GM19452 (cell line): Measurements from ENCODE around the gene OR1C1.
"Not testable (repeated sequence)": the region's sequence is repeated elsewhere in the genome, so short reads cannot be mapped to it uniquely, and the experiment has no call there.

Experiments
- ATAC-seq: cut with Tn5 transposase; IDR thresholded peaks from one replicate; pipeline ENCODE4 v1.9.1; 2021; ENCODE audit not compliant: unreplicated experiment

OR1C1 gene, protein sequence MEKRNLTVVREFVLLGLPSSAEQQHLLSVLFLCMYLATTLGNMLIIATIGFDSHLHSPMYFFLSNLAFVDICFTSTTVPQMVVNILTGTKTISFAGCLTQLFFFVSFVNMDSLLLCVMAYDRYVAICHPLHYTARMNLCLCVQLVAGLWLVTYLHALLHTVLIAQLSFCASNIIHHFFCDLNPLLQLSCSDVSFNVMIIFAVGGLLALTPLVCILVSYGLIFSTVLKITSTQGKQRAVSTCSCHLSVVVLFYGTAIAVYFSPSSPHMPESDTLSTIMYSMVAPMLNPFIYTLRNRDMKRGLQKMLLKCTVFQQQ

DNA sequence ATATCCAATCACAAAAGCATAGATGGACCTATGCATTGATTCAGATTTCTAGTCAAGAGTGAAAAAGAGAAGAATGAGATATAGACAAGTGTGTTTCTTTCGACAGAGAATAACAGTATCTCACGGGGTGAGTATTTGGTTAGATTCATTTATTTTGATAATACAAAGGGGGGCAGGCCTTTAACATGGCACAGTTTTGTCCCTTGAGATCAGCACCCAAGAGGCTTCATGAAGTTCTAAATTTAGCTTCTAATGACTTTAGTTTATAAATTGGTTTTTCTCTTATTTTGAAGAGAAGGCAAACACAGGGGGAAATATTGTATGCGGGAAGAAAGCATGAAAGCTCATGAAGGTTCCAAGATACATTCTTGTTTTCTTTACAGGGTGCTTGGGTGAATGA, at the start of gene OR1C1:
Gene OR1C1 (minus strand): TSS at position 101 of the 400 bp plus-strand sequence. CDS start 2,150 bp downstream, outside the sequence.
- ATAC-seq = no peak

DNA sequence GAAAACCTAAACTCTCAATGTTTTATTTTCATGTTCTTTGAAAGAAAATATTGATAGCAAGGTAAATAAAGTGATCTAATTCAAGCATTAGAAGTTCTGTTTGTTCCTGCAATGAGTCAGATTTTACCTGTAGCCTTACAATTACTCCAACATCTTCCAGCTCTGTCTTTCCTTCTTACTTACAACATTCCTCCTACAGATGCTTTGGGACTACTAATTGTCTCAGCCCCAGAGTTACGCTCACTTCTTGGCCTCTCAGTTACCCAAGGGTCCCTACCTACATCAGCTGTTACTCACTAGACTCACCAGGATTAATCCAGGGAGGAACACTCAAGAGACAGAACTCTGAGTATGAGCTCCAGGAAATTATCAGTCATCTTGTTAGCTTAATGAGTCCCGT, 37.2 kb upstream of the OR1C1 start:
- no peak for ATAC-seq

DNA sequence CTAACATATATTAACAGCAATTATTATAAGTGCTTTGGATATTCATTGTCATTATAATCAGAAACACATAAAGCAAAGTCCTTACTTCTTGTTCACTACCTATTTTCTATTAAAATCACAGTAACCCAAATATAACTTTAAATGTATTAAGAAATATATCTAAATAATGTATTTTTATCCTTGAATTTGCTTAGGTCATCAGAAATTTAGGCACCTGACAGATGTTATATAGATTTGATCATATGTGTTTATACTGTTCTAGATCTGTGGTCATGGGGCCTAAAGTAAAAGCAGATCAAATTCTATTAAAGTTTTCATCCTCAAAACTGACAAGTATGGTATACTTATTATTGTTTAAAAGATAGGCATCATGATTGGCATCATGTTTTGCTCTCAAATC, 9.2 kb upstream of the OR1C1 start:
- no peak for ATAC-seq

DNA sequence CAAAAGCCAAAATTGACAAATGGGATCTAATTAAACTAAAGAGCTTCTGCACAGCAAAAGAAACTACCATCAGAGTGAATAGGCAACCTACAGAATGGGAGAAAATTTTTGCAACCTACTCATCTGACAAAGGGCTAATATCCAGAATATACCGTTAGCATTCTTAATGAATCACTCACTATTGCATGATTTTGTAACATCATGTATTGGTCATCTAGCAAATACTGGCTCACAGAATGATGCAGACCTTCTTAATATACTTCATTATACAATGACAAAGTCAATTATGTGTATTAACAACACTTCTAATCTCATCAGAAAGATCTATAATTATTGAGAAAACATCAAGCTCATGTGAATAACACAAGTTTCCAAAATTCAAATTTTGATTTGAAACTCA, 6.0 kb downstream of the OR1C1 start:
- not testable (repeated sequence) for ATAC-seq

DNA sequence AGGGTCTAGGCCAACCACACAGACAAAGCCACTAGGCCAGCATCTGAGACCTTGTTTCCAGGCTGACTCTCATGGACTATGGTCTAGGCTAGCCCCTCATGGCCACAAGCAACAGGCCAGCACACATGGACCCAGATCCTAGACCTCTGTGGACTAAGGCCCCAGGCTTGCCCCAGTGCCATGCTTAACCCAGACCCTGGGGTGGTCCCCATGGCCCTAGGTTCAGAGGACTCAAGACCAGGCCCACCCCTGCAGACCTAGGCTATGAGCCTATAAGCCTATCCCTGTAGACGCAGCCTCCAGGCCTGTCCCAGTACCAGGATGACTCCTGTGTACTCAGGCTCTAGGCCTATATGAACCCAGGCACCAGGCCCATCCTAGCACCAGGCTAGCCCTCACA, 10.5 kb downstream of the OR1C1 start:
- no peak for ATAC-seq

DNA sequence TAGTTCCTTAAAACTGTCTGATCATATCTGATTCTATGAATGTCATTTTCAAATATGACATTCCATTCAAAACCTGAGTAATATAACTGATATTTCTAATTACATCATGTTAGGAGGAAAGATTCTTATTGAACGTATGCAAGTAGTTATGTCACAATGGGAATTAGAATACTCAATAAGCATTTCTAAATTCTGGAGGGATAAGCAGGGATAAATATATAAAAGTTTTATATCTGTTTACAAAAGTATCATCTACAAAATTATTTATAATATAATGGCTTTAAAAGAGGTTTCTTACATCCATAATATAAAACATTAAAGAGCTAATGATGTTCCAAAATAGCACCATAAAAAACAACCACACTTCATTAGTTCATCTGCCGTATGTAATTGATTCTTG, 12.3 kb downstream of the OR1C1 start, which contains the start of gene OR14A2:
Gene OR14A2 (minus strand): TSS at position 101 of the 400 bp plus-strand sequence.
- no peak for ATAC-seq

DNA sequence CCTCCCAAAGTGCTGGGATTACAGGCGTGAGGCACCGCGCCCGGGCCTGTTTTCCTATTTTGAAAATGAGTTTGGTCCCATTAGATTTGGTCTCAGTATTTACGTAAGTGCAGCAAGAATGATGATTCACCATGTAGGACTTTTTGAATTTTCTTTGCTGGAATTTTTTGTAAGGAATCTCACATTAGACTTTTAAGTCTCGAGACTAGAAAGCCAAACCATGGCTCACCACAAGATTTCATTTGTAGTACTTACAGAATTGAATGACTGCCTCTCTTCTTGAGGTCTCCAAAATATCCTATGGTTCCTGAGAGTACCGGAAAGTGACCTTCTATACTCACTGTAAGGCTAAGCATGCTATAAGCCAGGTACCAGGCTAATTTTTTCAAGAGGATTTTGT, 12.7 kb downstream of the OR1C1 start:
- no peak for ATAC-seq

DNA sequence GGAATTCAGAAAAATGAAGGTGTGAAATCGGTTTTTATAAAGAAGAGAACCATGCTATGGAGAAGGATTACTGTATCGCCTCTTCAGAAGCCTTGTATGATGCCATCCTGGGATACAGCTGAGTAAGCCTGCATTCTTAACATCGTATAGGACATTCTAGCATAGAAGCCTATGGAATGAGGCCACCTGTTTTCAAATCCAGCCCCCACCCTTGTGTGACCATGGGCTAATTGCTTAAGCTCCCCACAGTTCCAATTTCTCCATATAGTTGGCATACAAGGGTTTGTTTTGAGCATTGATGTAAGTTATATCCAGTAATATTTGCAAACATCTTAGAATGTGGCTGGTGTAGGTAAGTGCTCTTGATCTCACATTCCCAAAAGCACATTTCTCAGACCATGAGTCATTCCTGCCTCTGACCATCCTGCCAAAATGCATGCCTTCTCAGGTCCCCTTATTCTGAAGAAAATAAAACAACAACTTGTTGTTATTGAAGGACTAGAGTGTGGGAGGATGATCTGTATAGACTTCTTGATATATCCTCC, 13.9 kb downstream of the OR1C1 start:
- no peak for ATAC-seq

DNA sequence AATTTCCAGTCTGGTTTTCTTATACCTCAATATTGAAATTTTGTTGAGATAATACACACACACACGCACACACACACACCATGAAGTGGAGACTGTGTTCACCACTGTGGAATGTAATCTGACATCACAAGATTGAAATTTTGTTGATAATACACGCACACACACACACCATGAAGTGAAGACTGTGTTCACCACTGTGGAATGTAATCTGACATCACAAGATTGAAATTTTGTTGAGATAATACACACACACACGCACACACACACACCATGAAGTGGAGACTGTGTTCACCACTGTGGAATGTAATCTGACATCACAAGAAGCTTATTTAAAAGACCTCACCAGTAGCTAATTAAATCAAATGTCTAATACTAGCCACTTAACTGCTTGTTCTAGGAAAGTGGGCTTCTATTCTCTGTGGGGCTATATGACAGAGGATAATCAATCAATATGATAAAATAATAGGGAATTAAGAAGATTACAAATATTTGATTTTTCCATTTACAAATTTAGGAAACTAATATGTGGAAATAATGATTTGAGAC, 18.1 kb downstream of the OR1C1 start:
- ATAC-seq = not testable (repeated sequence)

DNA sequence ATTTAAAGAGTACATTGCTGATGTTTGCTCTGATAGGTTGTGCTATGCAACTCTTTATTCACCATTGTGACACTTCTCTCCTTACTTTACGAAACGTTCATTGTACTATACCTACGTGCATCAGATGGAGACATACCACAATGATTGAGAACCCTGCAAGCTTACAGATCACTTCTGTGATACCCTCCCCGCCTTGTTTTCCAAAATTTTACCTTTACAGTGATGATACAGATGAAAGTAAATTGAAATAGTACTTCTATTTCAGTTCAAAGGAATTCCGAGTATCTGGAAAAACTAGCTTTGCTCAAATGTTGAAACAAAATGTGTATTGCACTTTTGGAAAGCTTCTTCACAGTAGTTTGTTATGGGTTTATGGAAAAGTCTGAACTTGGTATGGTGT, 18.6 kb downstream of the OR1C1 start:
- no peak for ATAC-seq

DNA sequence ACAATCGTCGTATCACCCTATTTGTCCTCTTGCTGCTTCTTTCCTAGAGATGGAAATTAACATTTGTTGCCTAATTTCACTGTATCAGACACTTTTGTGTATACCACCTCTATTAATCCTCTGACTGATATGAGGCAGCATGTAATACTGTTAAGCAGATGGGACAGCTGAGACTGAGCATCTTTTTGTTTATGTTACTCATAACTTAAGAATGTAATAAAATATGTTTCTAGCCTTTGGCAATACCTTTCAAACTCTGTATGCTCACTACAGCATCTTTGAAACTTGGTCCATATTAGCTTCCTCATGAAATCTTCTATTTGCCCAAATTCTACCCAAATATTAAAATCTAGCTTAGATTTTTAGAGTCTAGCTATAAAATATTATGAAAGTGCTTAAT, 19.6 kb downstream of the OR1C1 start:
- no peak for ATAC-seq

DNA sequence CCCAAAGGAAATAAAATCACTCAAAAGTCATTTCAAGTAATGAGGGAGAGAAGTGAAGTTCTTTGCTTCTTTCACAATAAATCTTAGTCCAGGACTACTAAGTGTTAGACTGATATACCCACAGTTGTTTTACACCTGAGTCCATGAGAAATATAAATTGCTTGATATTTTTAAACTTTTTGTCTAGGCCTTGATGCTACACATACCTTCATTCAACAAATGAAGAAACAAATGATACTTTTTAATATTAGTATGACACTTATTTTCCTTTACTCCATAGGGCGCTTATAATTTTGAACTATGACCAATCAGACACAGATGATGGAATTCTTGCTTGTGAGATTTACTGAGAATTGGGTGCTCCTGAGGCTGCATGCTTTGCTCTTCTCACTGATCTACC, 22.0 kb downstream of the OR1C1 start, which contains the start of gene OR14K1:
Gene OR14K1 (plus strand): TSS at position 301 of the 400 bp plus-strand sequence. CDS start 0 bp downstream, at position 301.
- ATAC-seq = no peak

DNA sequence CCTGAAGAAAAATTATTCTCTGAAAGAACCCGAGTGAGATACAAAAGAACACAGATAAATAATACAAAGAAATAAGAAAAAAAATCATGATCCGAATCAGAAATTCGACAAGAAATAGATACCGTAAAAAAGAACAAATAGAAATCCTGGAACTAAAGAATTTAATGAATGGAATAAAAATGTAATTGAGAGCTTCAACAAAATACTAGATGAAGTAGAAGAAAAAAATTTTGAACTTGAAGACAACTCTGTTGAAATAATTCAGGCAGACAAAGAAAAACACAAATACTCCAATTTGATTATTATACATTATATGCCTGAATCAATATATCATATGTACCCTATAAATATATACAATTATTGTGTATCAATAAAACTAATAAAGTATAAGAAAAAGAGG, 39.1 kb downstream of the OR1C1 start:
- ATAC-seq = no peak

DNA sequence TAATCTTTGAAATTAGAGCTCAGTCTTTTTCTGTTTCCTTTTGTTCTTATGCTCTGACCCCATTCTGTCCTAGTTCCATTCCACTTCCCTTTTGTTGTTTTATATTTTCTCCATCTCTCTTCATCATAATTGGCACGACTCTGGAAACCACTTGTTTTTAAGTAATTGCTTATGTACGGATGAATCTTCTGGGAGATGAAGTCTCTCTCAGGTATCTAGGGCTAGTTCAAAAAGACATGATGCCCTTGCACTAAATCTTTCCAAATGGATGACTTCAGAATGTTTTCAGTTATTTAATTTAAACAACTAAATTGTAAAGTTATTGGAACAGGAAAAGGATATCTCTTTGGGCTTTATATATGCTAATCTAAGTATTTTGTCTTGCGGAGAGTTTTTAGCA, 43.8 kb downstream of the OR1C1 start, which contains the start of gene OR6F1:
Gene OR6F1 (minus strand): TSS at position 101 of the 400 bp plus-strand sequence. CDS start 3,891 bp downstream, outside the sequence.
- no peak for ATAC-seq

DNA sequence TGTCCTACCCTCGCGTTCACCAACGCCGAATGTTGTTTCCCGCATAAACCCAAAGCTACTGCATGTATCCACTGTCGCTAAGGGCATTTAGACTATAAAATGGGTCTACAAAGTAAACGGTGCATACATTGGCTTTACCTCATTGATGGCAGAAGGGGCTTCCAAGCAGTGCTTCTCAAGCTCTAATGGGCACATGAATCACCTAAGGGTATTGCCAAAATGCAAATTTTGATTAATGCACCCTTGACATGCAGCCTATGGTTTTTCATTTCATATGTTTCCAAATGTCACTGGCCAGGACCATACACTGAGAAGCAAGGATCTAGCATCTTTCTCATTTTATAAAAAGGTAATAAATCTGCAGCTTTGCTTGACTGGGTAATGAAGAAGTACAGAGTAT, 46.6 kb downstream of the OR1C1 start:
- no peak for ATAC-seq

DNA sequence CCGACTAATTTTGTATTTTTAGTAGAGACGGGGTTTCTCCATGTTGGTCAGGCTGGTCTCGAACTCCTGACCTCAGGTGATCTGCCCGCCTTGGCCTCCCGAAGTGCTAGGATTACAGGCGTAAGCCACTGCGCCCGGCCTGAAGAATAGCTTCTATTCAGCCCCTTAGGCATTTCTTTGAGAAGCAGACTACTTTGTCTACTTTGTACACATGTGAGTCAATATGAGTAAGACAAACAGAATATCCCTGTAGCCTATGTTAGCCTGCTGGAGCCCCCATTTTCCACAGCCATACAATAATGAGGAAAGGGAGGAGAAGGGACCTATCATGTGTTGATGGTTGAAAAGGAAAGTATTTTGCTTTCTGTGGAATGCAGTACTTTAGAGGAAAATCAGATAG, 49.7 kb downstream of the OR1C1 start:
- not testable (repeated sequence) for ATAC-seq
